Mesothelial cell of epicardium (in vitro differentiated cells): ENCODE results near the gene LRP4. TPM values are rescaled to one million over a fixed set of nuclear protein-coding genes. Genes with fewer than 3 reads are reported as not detected.

Experiments
- DNase-seq, 2 experiments: peaks; one replicate each; pipeline ENCODE4 v3.0.0; 2021; ENCODE audit warnings: low spot score in 2 of 2; ENCODE audit not compliant: unreplicated experiment in 2 of 2
- H3K27ac Mint-ChIP-seq: 2 replicates; pipeline ENCODE4 v1.8.0; 2021; ENCODE audit warnings: mixed read lengths
- H3K27me3 Mint-ChIP-seq: 2 replicates; pipeline ENCODE4 v1.8.0; 2021; ENCODE audit warnings: low read depth, mixed read lengths
- H3K36me3 Mint-ChIP-seq: 2 replicates; pipeline ENCODE4 v1.8.0; 2021; ENCODE audit warnings: mixed read lengths
- H3K4me1 Mint-ChIP-seq: 2 replicates; pipeline ENCODE4 v1.8.0; 2021; ENCODE audit warnings: mixed read lengths
- H3K4me3 Mint-ChIP-seq: 2 replicates; pipeline ENCODE4 v1.8.0; 2021; ENCODE audit warnings: mild to moderate bottlenecking, moderate library complexity, mixed read lengths
- H3K9me3 Mint-ChIP-seq: 2 replicates; pipeline ENCODE4 v1.8.0; 2021; ENCODE audit warnings: mixed read lengths
- total RNA-seq: library from RNA; stranded (reverse); gene quantifications from 3 replicates; pipeline ENCODE4 v1.2.1, GENCODE V29; 2021
- TF ChIP-seq, protein P1 (sequence below): fragments of 200-600 bp; sonication (generic); IDR thresholded peaks from one replicate; pipeline ENCODE4 v1.5.0; 2021; ENCODE audit warnings: antibody characterized with exemption; ENCODE audit not compliant: unreplicated experiment

The LRP4 gene
- total RNA-seq, 1 donor from 2014 or later, result 26.8 TPM

DNA sequence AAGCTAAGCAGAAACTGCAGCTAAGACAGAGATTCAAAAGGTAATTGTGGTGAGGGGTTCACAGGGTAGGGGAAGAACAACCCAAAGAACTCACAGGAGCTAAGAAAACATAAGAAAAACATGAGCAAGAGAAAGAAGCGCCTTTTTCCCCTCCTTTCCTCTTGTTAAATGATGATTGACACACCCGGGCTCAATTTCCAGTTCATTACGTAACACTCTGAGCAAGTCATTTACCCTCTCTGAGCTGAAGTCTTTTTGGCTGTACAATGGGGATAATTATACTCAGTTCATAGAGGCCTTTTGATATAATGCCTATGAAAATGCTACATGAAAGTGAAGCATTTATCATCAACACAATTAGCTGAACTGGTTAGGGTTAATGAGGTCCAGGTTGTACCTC, 17.2 kb downstream of the LRP4 start:
- Mint-ChIP-seq H3K27ac (no peak overlapping the region), H3K4me1 (peaks cover 6% of the 10 kb centered on the region), H3K4me3 (no peak overlapping the region), H3K27me3 (no peaks in the 10 kb centered on the region), H3K9me3 (no peaks in the 10 kb centered on the region), H3K36me3 (peaks cover 13% of the 10 kb centered on the region)
- TF ChIP-seq, protein P1, sequence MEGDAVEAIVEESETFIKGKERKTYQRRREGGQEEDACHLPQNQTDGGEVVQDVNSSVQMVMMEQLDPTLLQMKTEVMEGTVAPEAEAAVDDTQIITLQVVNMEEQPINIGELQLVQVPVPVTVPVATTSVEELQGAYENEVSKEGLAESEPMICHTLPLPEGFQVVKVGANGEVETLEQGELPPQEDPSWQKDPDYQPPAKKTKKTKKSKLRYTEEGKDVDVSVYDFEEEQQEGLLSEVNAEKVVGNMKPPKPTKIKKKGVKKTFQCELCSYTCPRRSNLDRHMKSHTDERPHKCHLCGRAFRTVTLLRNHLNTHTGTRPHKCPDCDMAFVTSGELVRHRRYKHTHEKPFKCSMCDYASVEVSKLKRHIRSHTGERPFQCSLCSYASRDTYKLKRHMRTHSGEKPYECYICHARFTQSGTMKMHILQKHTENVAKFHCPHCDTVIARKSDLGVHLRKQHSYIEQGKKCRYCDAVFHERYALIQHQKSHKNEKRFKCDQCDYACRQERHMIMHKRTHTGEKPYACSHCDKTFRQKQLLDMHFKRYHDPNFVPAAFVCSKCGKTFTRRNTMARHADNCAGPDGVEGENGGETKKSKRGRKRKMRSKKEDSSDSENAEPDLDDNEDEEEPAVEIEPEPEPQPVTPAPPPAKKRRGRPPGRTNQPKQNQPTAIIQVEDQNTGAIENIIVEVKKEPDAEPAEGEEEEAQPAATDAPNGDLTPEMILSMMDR, result no peak
- DNase-seq, result no peak

DNA sequence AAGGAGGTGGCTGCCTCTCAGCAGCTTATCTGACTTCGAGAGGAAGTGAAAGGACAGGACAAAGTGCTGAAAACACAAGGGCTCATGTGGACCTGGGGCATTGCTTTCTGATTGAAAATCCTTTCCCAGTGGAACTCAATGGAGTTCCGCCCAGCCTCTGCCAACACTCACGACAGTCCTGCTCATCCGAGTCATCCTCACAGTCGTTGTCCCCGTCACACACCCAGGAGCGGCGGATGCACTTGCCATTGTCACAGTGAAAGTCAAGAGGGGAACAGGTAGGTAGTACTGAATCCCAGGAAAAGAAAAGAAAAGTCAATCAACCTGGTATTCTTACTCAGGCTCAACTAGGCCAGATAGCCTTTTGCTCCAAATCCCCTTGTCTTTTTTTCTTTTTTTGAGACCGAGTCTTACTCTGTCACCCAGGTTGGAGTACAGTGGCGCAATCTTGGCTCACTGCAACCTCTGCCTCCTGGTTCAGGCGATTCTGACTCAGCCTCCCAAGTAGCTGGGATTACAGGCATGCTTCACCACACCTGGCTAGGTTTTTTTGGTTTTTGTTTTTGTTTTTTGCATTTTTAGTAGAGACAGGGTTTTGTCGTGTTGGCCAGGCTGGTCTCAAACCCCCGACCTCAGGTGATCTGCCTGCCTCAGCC, 18.1 kb downstream of the LRP4 start:
- H3K36me3 Mint-ChIP-seq, result peaks cover 19% of the 10 kb centered on the region

DNA sequence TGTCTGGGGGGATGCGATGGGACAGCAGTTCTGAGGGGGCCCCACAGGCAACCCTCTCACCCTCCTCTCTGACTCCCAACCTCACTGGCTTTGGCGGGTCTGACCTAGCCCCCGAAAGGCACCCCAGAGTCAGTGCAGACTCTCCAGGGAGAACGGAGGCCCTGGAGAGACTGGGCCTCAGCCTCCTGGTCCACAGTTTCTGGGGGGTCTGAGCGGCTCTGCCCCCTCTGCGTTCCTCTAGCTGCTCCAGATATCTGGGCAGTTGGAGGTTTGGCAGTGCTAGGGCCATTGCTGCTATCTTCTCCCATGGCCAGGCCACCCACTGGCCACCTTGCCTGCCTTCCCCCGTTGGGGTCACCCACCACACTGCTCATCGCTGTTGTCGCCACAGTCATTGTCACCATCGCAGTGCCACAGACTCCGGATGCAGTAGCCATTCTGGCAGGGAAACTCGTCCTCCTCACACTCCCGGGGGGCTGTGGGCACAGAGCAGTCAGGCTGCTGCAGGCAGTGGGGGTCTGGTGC, 18.8 kb downstream of the LRP4 start:
- peaks cover 19% of the 10 kb centered on the region for H3K36me3 Mint-ChIP-seq
- no peak overlapping the region for H3K27ac Mint-ChIP-seq
- H3K27me3 Mint-ChIP-seq, result no peaks in the 10 kb centered on the region
- H3K9me3 Mint-ChIP-seq, result no peaks in the 10 kb centered on the region
- no peak for DNase-seq
- no peak overlapping the region for H3K4me3 Mint-ChIP-seq
- TF ChIP-seq, protein P1, result no peak
- H3K4me1 Mint-ChIP-seq, result peaks cover 4% of the 10 kb centered on the region

More for the DNA sequence above, 18.1 kb downstream of the LRP4 start:
- no peak overlapping the region for H3K4me3 Mint-ChIP-seq
- TF ChIP-seq, protein P1, result no peak
- DNase-seq, result no peak
- H3K27ac Mint-ChIP-seq, result no peak overlapping the region
- no peaks in the 10 kb centered on the region for H3K27me3 Mint-ChIP-seq
- no peaks in the 10 kb centered on the region for H3K9me3 Mint-ChIP-seq
- peaks cover 4% of the 10 kb centered on the region for H3K4me1 Mint-ChIP-seq

DNA sequence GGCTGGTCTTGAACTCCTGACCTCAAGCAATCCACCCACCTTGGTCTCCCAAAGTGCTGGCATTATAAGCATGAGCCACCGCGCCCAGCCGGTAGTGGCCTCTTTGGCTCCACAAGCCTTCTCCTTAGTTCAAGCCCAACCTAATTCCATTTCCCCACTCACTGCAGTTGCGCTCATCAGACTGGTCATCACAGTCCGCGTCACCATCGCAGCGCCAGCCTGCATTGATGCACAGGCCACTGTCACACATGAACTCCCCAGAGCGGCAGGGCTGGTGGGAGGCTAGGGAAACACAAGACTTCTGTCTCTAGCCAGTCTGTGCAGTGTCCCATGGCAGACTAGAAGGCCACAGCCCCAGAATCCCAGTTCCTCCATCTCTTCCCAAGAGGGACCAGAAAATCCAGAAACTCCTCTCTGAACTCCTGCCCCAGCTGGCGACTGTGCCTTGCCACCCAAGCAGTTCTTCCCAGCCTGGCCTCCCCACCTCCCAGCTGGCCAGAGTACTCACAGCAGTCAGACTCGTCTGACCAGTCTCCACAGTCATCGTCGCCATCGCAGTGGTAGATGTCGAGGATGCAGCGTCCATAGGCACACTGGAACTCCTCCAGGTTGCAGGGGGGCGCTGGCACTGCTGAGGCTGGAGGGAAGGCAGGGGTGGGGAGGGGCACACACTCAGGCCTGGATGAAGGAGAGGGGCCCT, 19.8 kb downstream of the LRP4 start:
- DNase-seq, result no peak
- H3K36me3 Mint-ChIP-seq, result peaks cover 19% of the 10 kb centered on the region
- H3K27me3 Mint-ChIP-seq, result no peaks in the 10 kb centered on the region
- H3K27ac Mint-ChIP-seq, result no peak overlapping the region
- no peaks in the 10 kb centered on the region for H3K9me3 Mint-ChIP-seq
- peaks cover 4% of the 10 kb centered on the region for H3K4me1 Mint-ChIP-seq
- H3K4me3 Mint-ChIP-seq, result no peak overlapping the region
- TF ChIP-seq, protein P1, result no peak

DNA sequence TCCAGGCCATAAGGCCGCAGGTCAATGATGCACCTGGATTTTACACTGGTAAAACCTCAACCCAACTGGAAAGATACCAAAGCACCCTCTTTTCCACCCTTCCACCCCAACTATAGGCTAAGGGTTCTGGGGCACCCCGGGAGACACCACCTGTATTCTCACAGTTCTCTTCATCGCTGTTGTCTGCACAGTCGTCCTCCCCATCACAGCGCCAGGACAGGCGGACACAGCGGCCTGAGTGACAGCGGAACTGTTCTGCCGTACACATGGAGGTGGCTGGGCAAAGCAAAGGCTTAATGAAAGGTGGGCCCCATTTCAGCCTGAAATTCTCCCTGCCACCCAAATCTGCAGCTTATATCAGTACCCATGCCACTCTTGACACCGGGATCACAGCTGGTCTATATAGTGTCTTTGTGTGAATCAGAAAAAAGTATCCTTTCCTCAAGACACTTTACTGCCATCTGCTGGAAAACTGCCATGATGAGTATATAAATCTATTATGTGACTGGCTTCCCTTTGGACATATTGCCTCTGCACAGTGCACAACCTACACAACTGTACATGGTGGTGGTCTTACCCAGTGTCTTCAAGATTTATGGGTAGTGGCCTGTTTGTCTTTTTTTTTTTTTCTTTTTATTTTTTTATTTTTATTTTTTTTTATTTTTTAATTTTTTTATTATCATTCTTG, 21.5 kb downstream of the LRP4 start:
- TF ChIP-seq, protein P1, result peak; percentile 28
- Mint-ChIP-seq H3K4me1 (peaks cover 4% of the 10 kb centered on the region), H3K27me3 (no peaks in the 10 kb centered on the region), H3K9me3 (no peaks in the 10 kb centered on the region), H3K27ac (no peak overlapping the region), H3K36me3 (peaks cover 21% of the 10 kb centered on the region), H3K4me3 (no peak overlapping the region)
- DNase-seq, result no peak
